ENCODE results near the gene PRPF18.

Gene PRPF18

GRCh38 chr10:13563481-13564445 lies 23.0 kb upstream of the PRPF18 start:
- no peak for DNase-seq (ENCODE audit: extremely low read depth, low read depth)
- no peak for TF ChIP-seq CTCF (IDR thresholded peaks at IDR 0.05; ENCODE audit: low read depth, low read length, missing control alignments)
- H3K4me3 ChIP-seq (replicated peaks; ENCODE audit: low read depth, low read length): no peak overlapping the region

GRCh38 chr10:13564576-13564975 lies 22.2 kb upstream of the PRPF18 start:
- no peak for TF ChIP-seq CTCF (IDR thresholded peaks at IDR 0.05; ENCODE audit: low read depth, low read length, missing control alignments)
- no peak for DNase-seq (ENCODE audit: extremely low read depth, low read depth)

GRCh38 chr10:13567030-13567429 lies 19.7 kb upstream of the PRPF18 start:
- no peak overlapping the region for H3K4me3 ChIP-seq (replicated peaks; ENCODE audit: low read depth, low read length)
- no peak for TF ChIP-seq CTCF (IDR thresholded peaks at IDR 0.05; ENCODE audit: low read depth, low read length, missing control alignments)
- DNase-seq (ENCODE audit: extremely low read depth, low read depth): no peak

More at GRCh38 chr10:13564576-13564975, 22.2 kb upstream of the PRPF18 start:
- H3K4me3 ChIP-seq (replicated peaks; ENCODE audit: low read depth, low read length): no peak overlapping the region

- no peak overlapping the region for H3K4me3 ChIP-seq (replicated peaks; ENCODE audit: low read depth, low read length)
- TF ChIP-seq CTCF (IDR thresholded peaks at IDR 0.05; ENCODE audit: low read depth, low read length, missing control alignments): no peak
- no peak for DNase-seq (ENCODE audit: extremely low read depth, low read depth)
Measured at GRCh38 chr10:13571541-13571940, 15.2 kb upstream of the PRPF18 start.

GRCh38 chr10:13573960-13574359 lies 12.8 kb upstream of the PRPF18 start:
- DNase-seq (ENCODE audit: extremely low read depth, low read depth): no peak
- TF ChIP-seq CTCF (IDR thresholded peaks at IDR 0.05; ENCODE audit: low read depth, low read length, missing control alignments): no peak
- no peak overlapping the region for H3K4me3 ChIP-seq (replicated peaks; ENCODE audit: low read depth, low read length)

GRCh38 chr10:13585195-13585751 lies 1.5 kb upstream of the PRPF18 start:
- DNase-seq (ENCODE audit: extremely low read depth, low read depth): no peak
- no peak overlapping the region for H3K4me3 ChIP-seq (replicated peaks; ENCODE audit: low read depth, low read length)
- TF ChIP-seq CTCF (IDR thresholded peaks at IDR 0.05; ENCODE audit: low read depth, low read length, missing control alignments): no peak

Measured in HFF-Myc (cell line).